ENCODE measurements around the gene HHEX.

HHEX gene

DNA sequence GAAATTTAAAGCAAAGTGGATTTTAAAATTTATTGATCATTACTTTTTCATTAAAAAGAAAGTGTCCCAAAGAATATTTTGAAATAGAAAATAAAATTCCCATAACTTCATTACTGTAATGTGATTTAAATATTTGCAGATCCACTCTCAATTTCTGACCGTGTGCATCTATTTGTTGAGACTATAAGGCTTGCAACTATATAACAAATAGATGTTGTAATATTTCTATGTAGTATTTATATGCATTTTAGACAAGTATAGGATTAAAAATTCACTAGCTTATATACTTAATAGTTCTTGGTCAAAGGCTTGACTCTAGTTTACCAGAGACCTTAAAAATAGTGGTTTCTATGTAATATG lies 3.8 kb downstream of the HHEX start:
- DNase-seq (ENCODE audit: low spot score), result no peak

DNA sequence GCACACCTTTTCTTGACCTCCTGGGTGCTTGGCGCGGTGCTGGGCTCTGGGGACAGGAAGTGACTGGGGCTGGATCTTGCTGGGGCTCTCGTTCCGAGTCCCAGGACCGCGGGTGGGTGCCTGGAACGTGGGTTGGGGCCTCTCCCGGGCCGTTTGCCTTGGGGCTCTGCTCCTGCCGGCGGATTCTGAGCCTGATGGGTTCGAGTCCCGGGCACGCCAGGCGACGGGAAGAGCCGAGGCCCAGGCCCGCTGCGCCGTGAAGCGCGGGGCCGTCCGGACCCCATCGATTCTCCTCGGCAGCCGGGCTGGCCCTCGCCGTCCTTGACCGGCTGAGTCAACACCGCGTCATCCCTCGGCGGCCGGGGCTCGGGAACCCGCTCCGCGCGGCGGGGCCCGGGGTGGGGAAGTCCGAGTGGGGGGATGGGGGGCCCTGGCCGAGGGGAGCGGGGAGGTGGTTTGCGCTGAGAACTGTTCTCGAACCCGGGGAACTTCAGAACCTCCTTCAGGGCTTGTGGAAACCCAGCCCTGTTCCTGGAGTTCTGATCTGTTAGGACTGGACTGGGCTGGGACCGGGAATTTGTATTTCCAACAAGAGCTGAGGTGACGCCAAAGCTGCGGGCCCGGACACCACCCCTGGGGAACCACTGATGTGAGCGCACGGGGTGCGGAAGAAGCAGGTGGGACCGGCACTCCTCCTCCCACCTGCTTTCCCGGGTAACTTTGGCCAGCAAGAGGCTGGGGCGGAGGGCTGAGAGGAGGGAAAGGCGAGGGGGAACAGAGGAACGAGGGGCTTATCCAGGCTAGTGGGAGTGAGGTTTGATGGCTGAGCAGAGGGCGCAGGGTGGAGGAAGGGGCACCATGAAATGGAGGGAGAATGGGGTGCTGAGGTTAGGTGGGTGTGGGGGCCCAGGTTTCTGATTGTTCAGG lies 6.2 kb downstream of the HHEX start:
- DNase-seq (ENCODE audit: low spot score), result peak; percentile 30

GRCh38 chr10:92696606-92697383 lies 7.0 kb downstream of the HHEX start:
- peak; percentile 39 for DNase-seq (ENCODE audit: low spot score)

GRCh38 chr10:92697663-92698511 lies 8.1 kb downstream of the HHEX start:
- DNase-seq (ENCODE audit: low spot score), result peak; percentile 58

- DNase-seq (ENCODE audit: low spot score), result no peak
Measured at GRCh38 chr10:92699193-92699517, 9.4 kb downstream of the HHEX start.

DNA sequence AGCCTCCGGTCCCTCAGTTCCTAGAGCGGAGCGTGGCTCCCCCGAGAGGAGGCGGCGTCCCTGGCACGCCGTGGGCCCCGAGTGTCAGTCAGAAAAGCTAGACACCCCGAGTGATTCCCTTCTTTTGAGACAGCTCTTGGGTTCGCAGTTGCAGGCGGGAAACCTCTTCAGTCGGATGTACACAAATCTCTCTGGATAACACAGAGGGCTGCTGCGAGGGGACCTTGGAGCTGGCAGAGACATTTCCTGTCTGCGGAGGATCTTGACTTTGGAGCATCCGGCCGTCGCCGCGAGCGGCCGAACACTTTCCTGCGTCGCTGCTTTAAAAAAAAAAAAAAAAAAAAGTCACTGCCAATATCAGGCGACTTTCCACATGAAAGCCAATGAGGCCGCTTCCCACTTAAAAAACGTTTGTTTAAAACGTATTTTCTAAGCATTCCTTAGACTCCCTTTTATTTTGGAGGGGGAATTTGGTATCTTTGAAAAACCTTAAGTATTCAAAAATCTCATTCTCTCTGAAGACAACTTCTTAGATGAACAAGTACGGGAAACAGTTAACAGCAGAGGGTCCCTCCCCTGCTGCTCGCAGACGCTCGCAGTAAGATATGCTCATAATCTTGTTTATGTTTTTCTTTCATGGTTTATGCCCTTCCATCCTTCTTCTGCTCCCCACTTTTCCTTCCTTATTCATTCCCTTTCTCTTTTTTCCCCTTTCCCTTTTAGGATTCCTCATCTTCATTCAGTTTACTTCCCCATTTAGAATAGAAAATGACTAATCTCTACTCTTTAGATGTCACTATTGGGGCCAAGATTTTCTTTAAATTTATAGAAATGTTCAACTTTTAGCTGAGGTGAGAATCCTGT lies 10.0 kb downstream of the HHEX start:
- no peak for DNase-seq (ENCODE audit: low spot score)

GRCh38 chr10:92702301-92702916 lies 12.7 kb downstream of the HHEX start:
- DNase-seq (ENCODE audit: low spot score), result no peak

- DNase-seq (ENCODE audit: low spot score), result no peak
Measured at GRCh38 chr10:92712016-92712889, 22.5 kb downstream of the HHEX start.

DNA sequence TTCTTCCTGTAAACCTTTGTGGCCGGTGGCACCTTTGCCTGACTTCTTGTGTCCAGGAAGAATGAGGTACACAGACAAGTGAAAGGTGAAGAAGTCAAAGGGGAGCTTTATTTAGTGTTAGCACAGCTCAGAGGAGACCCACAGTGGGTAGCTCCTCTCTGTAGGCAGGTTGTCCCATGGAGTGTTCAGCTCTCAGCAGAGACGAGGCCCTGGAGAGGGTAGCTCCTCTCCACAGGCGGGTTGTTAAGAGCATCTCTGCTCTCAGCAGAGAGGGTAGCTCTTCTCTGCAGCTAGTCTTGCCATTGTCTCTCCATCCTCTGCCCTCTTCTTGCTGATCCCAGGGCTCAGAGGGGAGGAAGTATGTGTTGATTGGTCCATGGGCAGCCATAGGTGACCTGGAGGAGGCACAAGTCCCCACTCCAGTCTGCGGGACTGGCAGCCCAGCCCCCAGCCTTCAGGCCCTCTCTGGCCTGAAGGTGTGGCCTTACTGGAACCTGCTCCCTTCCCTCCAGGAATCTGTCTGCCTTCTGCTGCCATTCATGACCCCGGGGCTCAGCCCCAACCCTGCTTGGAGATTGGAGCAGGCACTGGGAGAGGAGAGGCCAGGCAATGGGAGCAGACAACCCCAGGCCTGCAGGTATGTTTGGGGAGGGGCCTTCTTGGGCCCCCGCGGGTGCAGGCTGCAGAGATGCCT lies 24.5 kb downstream of the HHEX start:
- DNase-seq (ENCODE audit: low spot score), result no peak

- DNase-seq (ENCODE audit: low spot score), result no peak
Measured at GRCh38 chr10:92714872-92715271, 25.1 kb downstream of the HHEX start.

DNA sequence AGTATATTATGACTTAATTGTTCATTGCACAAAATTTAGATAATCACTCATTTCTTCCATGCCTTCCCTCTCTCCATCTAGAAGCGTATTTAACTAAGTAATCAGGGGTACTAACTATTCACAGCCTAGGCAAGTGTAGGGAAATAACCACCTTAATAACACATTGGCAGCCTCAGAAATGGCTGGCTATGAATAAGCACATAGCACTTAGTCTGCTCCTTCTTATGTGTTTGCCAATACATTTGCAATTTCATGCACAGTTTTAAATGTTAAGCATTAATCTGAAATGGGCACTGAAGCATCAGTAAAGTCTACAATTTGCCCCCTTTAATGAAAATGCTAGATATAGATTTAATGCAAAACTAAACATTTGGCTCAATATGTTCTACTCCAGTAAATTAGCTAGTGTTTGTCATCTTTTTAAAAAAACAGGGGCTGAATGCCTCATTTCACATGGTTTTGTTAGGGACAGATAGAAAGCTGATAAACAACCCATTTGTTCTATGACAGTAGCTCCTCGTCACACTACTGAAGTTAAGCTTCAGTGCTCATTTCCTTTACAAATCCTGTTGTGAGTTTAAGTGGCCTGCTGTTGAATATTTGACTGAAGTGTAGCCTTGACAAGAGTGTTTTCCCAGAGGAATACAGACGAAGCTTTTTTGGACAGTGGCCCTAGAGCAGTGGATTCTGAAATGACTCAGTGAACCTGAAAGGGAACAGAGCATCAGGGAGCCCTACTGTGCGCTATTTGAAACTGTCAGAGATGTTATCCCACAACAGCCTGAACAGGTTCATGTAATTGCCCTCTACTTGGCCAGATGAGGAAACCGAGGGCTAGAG lies 30.5 kb downstream of the HHEX start:
- no peak for DNase-seq (ENCODE audit: low spot score)

DNA sequence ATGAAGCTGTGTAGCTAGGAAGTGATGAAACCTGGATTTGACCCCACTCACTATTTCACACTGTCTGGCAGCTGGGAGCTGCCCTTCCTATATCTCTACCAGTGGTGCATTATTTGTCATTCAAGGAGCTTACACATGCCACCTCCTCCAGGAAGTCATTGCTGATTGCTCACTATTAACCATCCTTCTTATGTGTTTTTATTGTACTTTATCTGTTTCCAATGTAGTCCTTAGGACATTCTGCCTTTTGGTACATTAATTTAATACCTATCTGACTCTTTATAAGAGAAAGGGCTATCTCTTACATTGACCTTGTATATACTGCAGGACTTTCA lies 31.0 kb downstream of the HHEX start:
- DNase-seq (ENCODE audit: low spot score), result no peak

DNA sequence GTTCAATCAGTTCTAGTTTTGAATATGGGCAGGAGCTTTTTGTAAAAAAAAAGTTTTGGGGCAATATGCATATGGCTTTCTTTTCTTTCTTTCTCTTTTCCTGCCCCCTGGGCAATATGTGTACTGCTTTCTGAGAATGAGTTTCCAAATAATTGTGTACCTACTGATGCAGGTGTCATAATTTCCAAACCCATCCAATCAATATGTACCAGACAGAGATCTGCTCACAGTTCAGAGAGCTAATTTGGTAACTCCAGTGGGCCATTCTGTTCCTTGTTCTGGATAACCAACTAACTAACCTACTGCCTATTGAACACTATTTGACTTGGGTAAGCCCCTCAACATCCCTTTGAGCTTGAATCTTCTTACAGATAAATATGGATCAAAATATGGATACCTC lies 32.6 kb downstream of the HHEX start:
- no peak for DNase-seq (ENCODE audit: low spot score)

- DNase-seq (ENCODE audit: low spot score), result no peak
Measured at GRCh38 chr10:92727141-92727540, 37.4 kb downstream of the HHEX start.

GRCh38 chr10:92727550-92727949 lies 37.8 kb downstream of the HHEX start:
- peak; percentile 38 for DNase-seq (ENCODE audit: low spot score)

DNA sequence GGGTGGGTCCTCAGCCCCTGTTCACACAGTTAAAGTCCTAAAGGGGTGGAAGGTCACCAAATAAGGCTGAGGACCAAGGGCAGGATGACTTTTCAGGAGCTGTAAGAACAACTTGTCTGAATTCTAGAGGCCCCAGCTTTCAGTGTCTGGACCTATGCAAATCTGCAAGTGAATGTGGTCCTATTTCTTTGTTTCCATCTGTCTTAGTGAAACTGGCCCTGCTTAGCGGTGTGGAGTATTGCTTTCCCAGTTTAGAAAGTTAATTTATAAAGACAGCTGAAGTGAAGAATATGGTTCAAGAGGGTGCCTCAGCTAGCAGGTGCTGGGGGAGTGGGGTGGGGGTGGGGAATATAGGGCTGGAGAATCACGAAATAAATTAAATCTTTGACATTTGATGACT lies 40.1 kb downstream of the HHEX start:
- DNase-seq (ENCODE audit: low spot score), result no peak

DNA sequence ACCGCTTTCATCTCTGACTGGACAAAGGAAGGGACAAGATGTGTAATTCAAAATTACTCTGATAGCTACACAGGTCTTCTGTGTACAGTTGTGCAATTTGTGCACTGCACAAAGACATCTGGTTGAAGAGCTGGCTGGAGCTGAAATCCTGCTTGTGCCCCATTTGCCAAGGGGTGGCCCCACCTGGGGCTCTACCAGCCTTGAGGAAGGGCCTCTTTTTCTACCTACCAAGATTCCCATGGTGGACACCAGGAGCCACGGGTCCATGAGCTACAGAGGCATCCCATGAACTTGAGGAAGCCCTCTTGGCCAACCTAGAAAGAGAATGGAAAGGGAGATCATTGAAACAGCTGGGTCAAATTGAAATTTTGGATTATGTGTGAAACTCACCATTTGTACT lies 43.2 kb downstream of the HHEX start:
- no peak for DNase-seq (ENCODE audit: low spot score)

DNA sequence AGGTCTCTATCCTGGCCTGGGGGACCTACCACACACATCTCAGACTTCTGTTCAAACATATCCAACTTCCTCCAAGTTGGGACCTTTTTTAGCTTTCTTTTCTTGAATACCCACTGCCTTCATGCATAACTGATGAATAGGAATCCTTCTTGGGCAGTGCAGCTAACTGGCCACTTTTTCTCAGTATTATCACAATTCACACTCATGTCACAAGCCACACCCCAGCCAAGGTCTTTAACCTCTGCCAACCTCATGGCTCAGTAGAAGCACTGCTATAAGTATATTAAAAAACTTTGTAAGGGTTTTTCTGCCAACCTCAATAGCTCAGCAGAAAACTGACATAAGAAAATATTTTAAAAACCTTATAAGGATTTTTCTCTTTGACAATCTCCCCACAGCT lies 44.5 kb downstream of the HHEX start:
- DNase-seq (ENCODE audit: low spot score), result no peak

- DNase-seq (ENCODE audit: low spot score), result no peak
Measured at GRCh38 chr10:92735938-92736337, 46.2 kb downstream of the HHEX start.
